Upper lobe of left lung (tissue), 4 donors: Measurements from ENCODE around the gene ZNF224.

Experiments
- CTCF ChIP-seq, 6 experiments: fragments of 450-650 bp in 4 of 6; fragments of 200-600 bp in 2 of 6; sonication (generic) in 2 of 6; IDR thresholded peaks; one replicate each; pipeline ENCODE4 v1.5.1; 2016 to 2019; ENCODE audit warnings: antibody characterized with exemption in 6 of 6
- POLR2A ChIP-seq, 4 donors: fragments of 450-650 bp; IDR thresholded peaks; one replicate each; pipeline ENCODE4 v1.5.1; 2016 to 2017; ENCODE audit warnings: antibody characterized with exemption in 4 of 4, mild to moderate bottlenecking in 2 of 4

GRCh38 chr19:44151491-44151890, 57.3 kb downstream of the ZNF224 start:
- no peak for TF ChIP-seq CTCF (IDR thresholded peaks at IDR 0.05)
- no peak for TF ChIP-seq POLR2A (IDR thresholded peaks at IDR 0.05)
